Skeletal muscle satellite cell (primary cell): ENCODE results near the gene DGUOK.
A peak's percentile ranks its signal among the peaks of the same experiment; 100 is the strongest.

Source experiments
- H3K27me3 ChIP-seq: 2 replicates; pipeline ENCODE4 v1.7.0; 2013; ENCODE audit warnings: low read length; ENCODE audit not compliant: control insufficient read depth, insufficient read depth
- H3K36me3 ChIP-seq: 2 replicates; pipeline ENCODE4 v1.7.0; 2013; ENCODE audit warnings: mild to moderate bottlenecking, control low read depth, low read length; ENCODE audit not compliant: insufficient read depth
- H3K4me1 ChIP-seq: 2 replicates; pipeline ENCODE4 v1.7.0; 2013; ENCODE audit warnings: low read length; ENCODE audit not compliant: control insufficient read depth, insufficient read depth
- H3K4me2 ChIP-seq: 2 replicates; pipeline ENCODE4 v1.7.0; 2013; ENCODE audit warnings: mild to moderate bottlenecking, low read length
- H3K4me3 ChIP-seq: 2 replicates; pipeline ENCODE4 v1.7.0; 2013; ENCODE audit warnings: low read length
- H3K9ac ChIP-seq: 2 replicates; pipeline ENCODE4 v1.7.0; 2013; ENCODE audit warnings: mild to moderate bottlenecking, low read depth, low read length, moderate library complexity
- H3K9me3 ChIP-seq: replicated peaks from 2 replicates; pipeline ENCODE4 v1.7.0; 2013; ENCODE audit warnings: mild to moderate bottlenecking, control low read depth, low read length

Gene DGUOK

GRCh38 chr2:73963385-73964120 is 36.9 kb downstream of the DGUOK start:
- Histone ChIP-seq H3K9me3 (no peaks in the 10 kb centered on the region), H3K4me1 (no peaks in the 10 kb centered on the region), H3K27me3 (no peaks in the 10 kb centered on the region), H3K9ac (no peak overlapping the region), H3K4me3 (no peak overlapping the region), H3K36me3 (peaks cover 14% of the 10 kb centered on the region), H3K4me2 (no peak overlapping the region)

- H3K9ac ChIP-seq: no peak overlapping the region
- no peaks in the 10 kb centered on the region for H3K9me3 ChIP-seq
- no peak overlapping the region for H3K4me2 ChIP-seq
- no peak overlapping the region for H3K4me3 ChIP-seq
- H3K36me3 ChIP-seq: peaks cover 7% of the 10 kb centered on the region
- no peaks in the 10 kb centered on the region for H3K4me1 ChIP-seq
- no peaks in the 10 kb centered on the region for H3K27me3 ChIP-seq
Observed at GRCh38 chr2:73964223-73964622, 37.5 kb downstream of the DGUOK start.

- Histone ChIP-seq H3K9ac (no peak overlapping the region), H3K4me3 (no peak overlapping the region), H3K9me3 (no peaks in the 10 kb centered on the region), H3K4me2 (no peak overlapping the region), H3K4me1 (no peaks in the 10 kb centered on the region), H3K27me3 (no peaks in the 10 kb centered on the region), H3K36me3 (no peaks in the 10 kb centered on the region)
Observed at GRCh38 chr2:73965053-73965452, 38.4 kb downstream of the DGUOK start.

GRCh38 chr2:73968357-73968937 is 41.8 kb downstream of the DGUOK start:
- H3K36me3 ChIP-seq: no peaks in the 10 kb centered on the region
- H3K9me3 ChIP-seq: no peaks in the 10 kb centered on the region
- H3K9ac ChIP-seq: no peak overlapping the region
- H3K4me2 ChIP-seq: no peak overlapping the region
- no peak overlapping the region for H3K4me3 ChIP-seq
- no peaks in the 10 kb centered on the region for H3K27me3 ChIP-seq
- peaks cover 6% of the 10 kb centered on the region for H3K4me1 ChIP-seq

GRCh38 chr2:73969356-73969755 is 42.7 kb downstream of the DGUOK start:
- no peaks in the 10 kb centered on the region for H3K36me3 ChIP-seq
- H3K4me1 ChIP-seq: peaks cover 6% of the 10 kb centered on the region
- no peaks in the 10 kb centered on the region for H3K9me3 ChIP-seq
- H3K4me2 ChIP-seq: no peak overlapping the region
- no peaks in the 10 kb centered on the region for H3K27me3 ChIP-seq
- no peak overlapping the region for H3K9ac ChIP-seq
- H3K4me3 ChIP-seq: no peak overlapping the region

- Histone ChIP-seq H3K4me3 (no peak overlapping the region), H3K9ac (no peak overlapping the region)
Observed at GRCh38 chr2:73970141-73970803, 43.6 kb downstream of the DGUOK start.

GRCh38 chr2:73970850-73971471 is 44.3 kb downstream of the DGUOK start:
- H3K4me1 ChIP-seq: peaks cover 6% of the 10 kb centered on the region
- no peaks in the 10 kb centered on the region for H3K36me3 ChIP-seq
- no peak overlapping the region for H3K4me3 ChIP-seq
- H3K27me3 ChIP-seq: no peaks in the 10 kb centered on the region
- peak overlapping the region; percentile 19 for H3K4me2 ChIP-seq
- H3K9ac ChIP-seq: no peak overlapping the region
- H3K9me3 ChIP-seq: no peaks in the 10 kb centered on the region

More at GRCh38 chr2:73970141-73970803, 43.6 kb downstream of the DGUOK start:
- no peaks in the 10 kb centered on the region for H3K27me3 ChIP-seq
- peaks cover 6% of the 10 kb centered on the region for H3K4me1 ChIP-seq
- no peaks in the 10 kb centered on the region for H3K36me3 ChIP-seq
- no peak overlapping the region for H3K4me2 ChIP-seq
- no peaks in the 10 kb centered on the region for H3K9me3 ChIP-seq

- peaks cover 6% of the 10 kb centered on the region for H3K4me1 ChIP-seq
- H3K9ac ChIP-seq: no peak overlapping the region
- H3K27me3 ChIP-seq: no peaks in the 10 kb centered on the region
- no peaks in the 10 kb centered on the region for H3K36me3 ChIP-seq
- no peak overlapping the region for H3K4me3 ChIP-seq
- H3K9me3 ChIP-seq: no peaks in the 10 kb centered on the region
- no peak overlapping the region for H3K4me2 ChIP-seq
Observed at GRCh38 chr2:73971722-73972121, 45.0 kb downstream of the DGUOK start.

- H3K36me3 ChIP-seq: no peaks in the 10 kb centered on the region
- no peak overlapping the region for H3K9ac ChIP-seq
- no peaks in the 10 kb centered on the region for H3K9me3 ChIP-seq
- H3K4me1 ChIP-seq: peaks cover 6% of the 10 kb centered on the region
- H3K4me2 ChIP-seq: no peak overlapping the region
- no peaks in the 10 kb centered on the region for H3K27me3 ChIP-seq
- H3K4me3 ChIP-seq: no peak overlapping the region
Observed at GRCh38 chr2:73972846-73973245, 46.2 kb downstream of the DGUOK start.

GRCh38 chr2:73975731-73976130 is 49.1 kb downstream of the DGUOK start:
- H3K36me3 ChIP-seq: no peaks in the 10 kb centered on the region
- H3K9me3 ChIP-seq: no peaks in the 10 kb centered on the region
- peaks cover 15% of the 10 kb centered on the region for H3K4me1 ChIP-seq
- no peak overlapping the region for H3K4me3 ChIP-seq
- no peak overlapping the region for H3K4me2 ChIP-seq
- H3K27me3 ChIP-seq: no peaks in the 10 kb centered on the region
- H3K9ac ChIP-seq: no peak overlapping the region

GRCh38 chr2:73976803-73977202 is 50.1 kb downstream of the DGUOK start:
- Histone ChIP-seq H3K4me1 (peaks cover 20% of the 10 kb centered on the region), H3K4me3 (no peak overlapping the region), H3K9ac (no peak overlapping the region), H3K4me2 (no peak overlapping the region), H3K36me3 (no peaks in the 10 kb centered on the region), H3K27me3 (no peaks in the 10 kb centered on the region), H3K9me3 (no peaks in the 10 kb centered on the region)
